Measurements from ENCODE around the gene SP1. TPM values are rescaled to one million over a fixed set of nuclear protein-coding genes. Genes with fewer than 3 reads are reported as not detected.

Gene SP1
- total RNA-seq, 1 donor from 2014 or later, result 30.3 TPM

DNA sequence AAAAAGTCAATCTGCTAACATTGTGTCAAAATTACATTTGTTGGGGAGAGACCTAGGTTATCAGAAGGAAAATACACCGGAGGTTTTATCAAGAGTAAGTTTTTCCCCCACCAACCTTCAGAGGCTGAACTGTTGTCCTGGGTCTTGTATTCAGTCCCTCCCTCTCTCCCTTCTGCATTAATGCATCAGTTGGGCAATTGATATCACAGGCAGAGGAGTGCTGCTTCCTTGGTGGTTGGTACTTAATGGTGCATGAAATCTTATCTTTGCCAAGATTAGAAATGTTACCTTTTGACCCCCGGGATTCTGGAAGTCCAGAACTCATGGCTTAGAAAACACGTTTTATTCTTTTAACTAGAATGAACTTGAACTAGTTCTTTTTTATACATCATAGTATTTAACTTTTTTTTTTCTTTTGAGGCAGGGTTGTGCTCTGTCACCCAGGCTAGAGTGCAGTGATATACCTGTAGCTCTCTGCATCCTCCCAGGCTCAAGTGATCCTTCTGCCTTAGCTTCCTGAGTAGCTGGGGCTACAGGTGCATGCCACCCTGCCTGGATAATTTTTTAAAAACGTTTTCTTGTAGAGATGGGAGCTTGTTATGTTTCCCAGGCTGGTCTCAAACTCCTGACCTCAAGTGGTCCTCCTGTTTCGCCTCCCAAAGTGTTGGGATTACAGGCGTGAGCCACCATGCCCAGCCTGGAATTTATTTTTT, 76.8 kb downstream of the SP1 start:
- H3K36me3 ChIP-seq (ENCODE audit: control insufficient read depth in 3 of 3, insufficient read depth in 3 of 3, low read length in 3 of 3), result peaks cover 53 to 74% (median 68%) of the 10 kb centered on the region in 3 donors
- peaks cover 46 to 63% (median 49%) of the 10 kb centered on the region in 3 donors for H3K4me1 ChIP-seq (ENCODE audit: control insufficient read depth in 3 of 3, insufficient read depth in 3 of 3, low read length in 3 of 3)
- no peak overlapping the region for H3K27ac ChIP-seq (ENCODE audit: low read depth, low read length)

DNA sequence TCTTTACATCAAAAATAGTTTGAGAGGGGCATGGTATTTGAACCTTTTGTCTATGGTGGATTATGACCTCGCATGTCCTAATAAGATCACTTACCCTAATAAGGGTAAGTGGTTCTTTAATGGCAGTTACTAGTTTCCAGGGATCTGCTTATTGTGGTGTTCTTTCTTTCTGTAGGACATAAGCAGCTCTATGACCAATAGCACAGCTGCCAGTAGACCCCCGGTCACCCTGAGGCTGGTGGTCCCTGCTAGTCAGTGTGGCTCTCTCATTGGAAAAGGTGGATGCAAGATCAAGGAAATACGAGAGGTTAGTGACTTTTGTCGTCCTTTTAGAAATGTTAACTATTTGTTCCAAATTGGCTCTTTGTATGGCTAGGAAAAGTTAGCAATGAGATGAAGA, 79.1 kb downstream of the SP1 start:
- Histone ChIP-seq H3K9me3 (ENCODE audit: control insufficient read depth in 3 of 3, low read length in 3 of 3) (no peaks in the 10 kb centered on the region), H3K27ac (ENCODE audit: low read depth, low read length) (peak overlapping the region; percentile 32), H3K9ac (ENCODE audit: low read depth in 1 of 3, low read length in 3 of 3) (no peak overlapping the region), H3K36me3 (ENCODE audit: control insufficient read depth in 3 of 3, insufficient read depth in 3 of 3, low read length in 3 of 3) (peaks cover 72 to 93% (median 91%) of the 10 kb centered on the region in 3 donors), H3K4me3 (ENCODE audit: low read length in 3 of 3) (no peak overlapping the region), H3K27me3 (ENCODE audit: control insufficient read depth in 3 of 3, insufficient read depth in 3 of 3, low read length in 3 of 3) (no peaks in the 10 kb centered on the region), H3K4me1 (ENCODE audit: control insufficient read depth in 3 of 3, insufficient read depth in 3 of 3, low read length in 3 of 3) (peaks cover 56 to 74% (median 60%) of the 10 kb centered on the region in 3 donors)

More for the DNA sequence above, 76.8 kb downstream of the SP1 start:
- Histone ChIP-seq H3K4me3 (ENCODE audit: low read length in 3 of 3) (no peak overlapping the region), H3K9me3 (ENCODE audit: control insufficient read depth in 3 of 3, low read length in 3 of 3) (no peaks in the 10 kb centered on the region), H3K27me3 (ENCODE audit: control insufficient read depth in 3 of 3, insufficient read depth in 3 of 3, low read length in 3 of 3) (no peaks in the 10 kb centered on the region), H3K9ac (ENCODE audit: low read depth in 1 of 3, low read length in 3 of 3) (no peak overlapping the region)

DNA sequence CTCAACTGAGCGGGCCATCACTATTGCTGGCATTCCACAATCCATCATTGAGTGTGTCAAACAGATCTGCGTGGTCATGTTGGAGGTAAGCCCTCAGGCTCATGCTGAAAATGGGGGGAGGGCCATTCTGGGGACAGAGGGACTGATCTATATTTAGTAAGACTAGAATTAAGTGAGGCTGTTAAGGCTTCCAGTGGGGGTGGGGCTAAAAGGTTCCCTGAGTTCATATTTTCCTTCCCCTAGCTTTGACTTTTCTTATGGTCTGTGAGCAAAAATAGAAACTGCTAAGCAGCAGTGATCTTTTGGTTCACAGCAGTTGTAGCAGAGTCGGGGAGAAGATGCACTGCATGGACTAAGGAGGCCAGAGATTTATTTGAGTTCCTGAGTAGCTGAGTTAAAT, 81.1 kb downstream of the SP1 start:
- Histone ChIP-seq H3K27me3 (ENCODE audit: control insufficient read depth in 3 of 3, insufficient read depth in 3 of 3, low read length in 3 of 3) (no peaks in the 10 kb centered on the region), H3K27ac (ENCODE audit: low read depth, low read length) (peak overlapping the region; percentile 78), H3K4me1 (ENCODE audit: control insufficient read depth in 3 of 3, insufficient read depth in 3 of 3, low read length in 3 of 3) (peaks cover 65 to 81% (median 65%) of the 10 kb centered on the region in 3 donors), H3K9ac (ENCODE audit: low read depth in 1 of 3, low read length in 3 of 3) (peak overlapping the region; percentile 58 to 63 (median 62)), H3K9me3 (ENCODE audit: control insufficient read depth in 3 of 3, low read length in 3 of 3) (no peaks in the 10 kb centered on the region), H3K4me3 (ENCODE audit: low read length in 3 of 3) (peak overlapping the region in 2 of 3 donors; percentile 41 to 46), H3K36me3 (ENCODE audit: control insufficient read depth in 3 of 3, insufficient read depth in 3 of 3, low read length in 3 of 3) (peaks cover 76 to 92% (median 92%) of the 10 kb centered on the region in 3 donors)

DNA sequence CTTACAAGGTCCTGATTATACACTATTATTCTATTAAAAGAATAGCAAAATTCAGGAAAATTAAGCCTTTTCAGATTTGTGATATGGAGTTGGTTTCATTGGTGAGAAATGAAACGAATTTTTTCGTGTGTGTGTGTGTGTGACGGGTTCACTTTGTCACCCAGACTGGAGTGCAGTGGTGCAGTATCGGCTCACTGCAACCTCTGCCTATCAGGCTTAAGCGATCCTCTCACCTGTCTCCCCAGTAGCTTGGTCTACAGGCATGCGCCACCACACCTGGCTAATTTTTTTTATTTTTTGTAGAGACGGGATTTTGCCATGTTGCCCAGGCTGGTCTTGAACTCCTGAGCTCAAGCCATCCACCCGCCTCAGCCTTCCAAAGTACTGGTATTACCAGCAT, 81.6 kb downstream of the SP1 start:
- Histone ChIP-seq H3K27ac (ENCODE audit: low read depth, low read length) (peak overlapping the region; percentile 78), H3K9ac (ENCODE audit: low read depth in 1 of 3, low read length in 3 of 3) (peak overlapping the region; percentile 58 to 63 (median 62)), H3K9me3 (ENCODE audit: control insufficient read depth in 3 of 3, low read length in 3 of 3) (no peaks in the 10 kb centered on the region), H3K36me3 (ENCODE audit: control insufficient read depth in 3 of 3, insufficient read depth in 3 of 3, low read length in 3 of 3) (peaks cover 75 to 93% (median 92%) of the 10 kb centered on the region in 3 donors), H3K4me3 (ENCODE audit: low read length in 3 of 3) (peak overlapping the region in 2 of 3 donors; percentile 41 to 46), H3K27me3 (ENCODE audit: control insufficient read depth in 3 of 3, insufficient read depth in 3 of 3, low read length in 3 of 3) (no peaks in the 10 kb centered on the region), H3K4me1 (ENCODE audit: control insufficient read depth in 3 of 3, insufficient read depth in 3 of 3, low read length in 3 of 3) (peaks cover 68 to 81% (median 70%) of the 10 kb centered on the region in 3 donors)

DNA sequence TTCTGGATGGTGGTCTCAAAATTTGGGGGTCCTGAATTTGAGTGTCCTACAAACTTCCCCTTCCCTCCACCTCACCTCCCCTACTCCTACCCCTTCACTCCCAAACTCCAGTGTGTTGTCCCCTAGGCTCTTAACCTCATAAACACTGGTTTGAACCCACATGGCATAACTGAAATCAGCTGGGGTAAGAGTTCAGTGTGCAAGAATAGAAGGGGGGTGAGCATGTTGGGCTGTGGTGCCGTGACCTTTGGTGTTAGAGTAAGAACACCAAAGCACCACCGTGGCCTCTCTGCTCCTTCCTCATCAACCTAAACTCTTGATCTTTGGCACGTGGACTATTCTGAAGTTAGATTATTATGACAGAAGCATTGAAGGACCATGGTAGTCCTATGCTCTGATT, 83.0 kb downstream of the SP1 start:
- no peaks in the 10 kb centered on the region for H3K27me3 ChIP-seq (ENCODE audit: control insufficient read depth in 3 of 3, insufficient read depth in 3 of 3, low read length in 3 of 3)
- peak overlapping the region in 1 of 3 donors; percentile 2 for H3K4me3 ChIP-seq (ENCODE audit: low read length in 3 of 3)
- H3K9me3 ChIP-seq (ENCODE audit: control insufficient read depth in 3 of 3, low read length in 3 of 3), result no peaks in the 10 kb centered on the region
- H3K36me3 ChIP-seq (ENCODE audit: control insufficient read depth in 3 of 3, insufficient read depth in 3 of 3, low read length in 3 of 3), result peaks cover 74 to 93% (median 92%) of the 10 kb centered on the region in 3 donors
- H3K9ac ChIP-seq (ENCODE audit: low read depth in 1 of 3, low read length in 3 of 3), result peak overlapping the region in 2 of 3 donors; percentile 51 to 57
- peak overlapping the region; percentile 78 for H3K27ac ChIP-seq (ENCODE audit: low read depth, low read length)
- H3K4me1 ChIP-seq (ENCODE audit: control insufficient read depth in 3 of 3, insufficient read depth in 3 of 3, low read length in 3 of 3), result peaks cover 78 to 89% (median 83%) of the 10 kb centered on the region in 3 donors

- H3K9me3 ChIP-seq (ENCODE audit: control insufficient read depth in 3 of 3, low read length in 3 of 3), result no peaks in the 10 kb centered on the region
- H3K27ac ChIP-seq (ENCODE audit: low read depth, low read length), result peak overlapping the region; percentile 78
- H3K36me3 ChIP-seq (ENCODE audit: control insufficient read depth in 3 of 3, insufficient read depth in 3 of 3, low read length in 3 of 3), result peaks cover 78 to 95% (median 92%) of the 10 kb centered on the region in 3 donors
- H3K4me1 ChIP-seq (ENCODE audit: control insufficient read depth in 3 of 3, insufficient read depth in 3 of 3, low read length in 3 of 3), result peaks cover 85 to 92% (median 89%) of the 10 kb centered on the region in 3 donors
- H3K9ac ChIP-seq (ENCODE audit: low read depth in 1 of 3, low read length in 3 of 3), result no peak overlapping the region
- no peaks in the 10 kb centered on the region for H3K27me3 ChIP-seq (ENCODE audit: control insufficient read depth in 3 of 3, insufficient read depth in 3 of 3, low read length in 3 of 3)
- H3K4me3 ChIP-seq (ENCODE audit: low read length in 3 of 3), result no peak overlapping the region
Measured at GRCh38 chr12:53463802-53464560, 84.0 kb downstream of the SP1 start.

DNA sequence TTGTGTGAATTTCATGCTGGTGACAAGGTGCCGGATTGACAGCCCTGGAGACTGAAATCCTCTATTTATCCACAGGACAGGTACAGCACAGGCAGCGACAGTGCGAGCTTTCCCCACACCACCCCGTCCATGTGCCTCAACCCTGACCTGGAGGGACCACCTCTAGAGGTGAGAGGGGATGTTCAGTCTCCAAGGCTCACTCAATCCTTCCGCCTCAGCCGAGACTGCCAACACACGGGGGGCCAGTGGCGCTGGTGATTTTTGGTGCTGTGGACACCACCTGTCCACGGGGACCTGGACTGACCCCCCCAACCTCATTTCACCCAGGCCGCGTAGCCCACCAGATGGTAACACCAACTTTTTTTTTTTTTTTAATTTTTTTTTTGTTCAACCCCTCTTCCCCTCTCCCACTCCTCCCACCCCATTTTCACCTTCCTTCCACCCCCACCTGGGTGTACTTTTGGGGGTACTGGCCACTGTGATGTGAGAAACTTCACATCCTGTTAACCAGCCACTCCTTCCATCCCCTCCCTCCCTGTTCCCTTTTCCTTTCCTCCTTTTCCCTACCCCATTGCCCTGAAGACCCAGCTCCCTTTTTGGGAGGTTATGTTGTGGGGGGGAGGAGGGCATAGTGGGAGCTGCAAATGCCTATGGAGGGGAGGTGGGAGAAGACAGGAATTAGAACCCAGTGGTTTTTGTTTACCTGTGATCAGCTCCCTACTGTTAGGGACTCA, 84.9 kb downstream of the SP1 start:
- H3K9ac ChIP-seq (ENCODE audit: low read depth in 1 of 3, low read length in 3 of 3), result peak overlapping the region in 2 of 3 donors; percentile 2 to 63

DNA sequence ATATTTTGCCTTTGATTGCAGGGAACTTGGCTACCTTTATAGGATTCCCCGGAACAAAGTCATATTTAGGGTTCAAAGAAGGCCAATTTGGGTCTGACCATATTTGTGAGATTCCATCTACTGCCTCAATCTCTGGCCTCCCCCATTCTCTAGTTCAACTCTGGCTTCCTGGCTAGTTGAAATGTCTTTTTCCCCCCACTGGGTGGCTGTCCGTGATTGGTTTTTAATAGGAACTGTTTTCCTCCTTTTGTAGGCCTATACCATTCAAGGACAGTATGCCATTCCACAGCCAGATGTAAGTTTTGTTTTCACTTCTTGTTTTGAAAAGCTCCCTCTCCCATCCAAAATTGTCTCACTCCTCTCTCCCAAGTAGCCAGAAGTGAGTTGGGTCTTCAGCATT, 85.7 kb downstream of the SP1 start:
- peaks cover 79 to 93% (median 92%) of the 10 kb centered on the region in 3 donors for H3K36me3 ChIP-seq (ENCODE audit: control insufficient read depth in 3 of 3, insufficient read depth in 3 of 3, low read length in 3 of 3)
- H3K4me3 ChIP-seq (ENCODE audit: low read length in 3 of 3), result no peak overlapping the region
- H3K4me1 ChIP-seq (ENCODE audit: control insufficient read depth in 3 of 3, insufficient read depth in 3 of 3, low read length in 3 of 3), result peaks cover 78 to 86% (median 81%) of the 10 kb centered on the region in 3 donors
- H3K27ac ChIP-seq (ENCODE audit: low read depth, low read length), result peak overlapping the region; percentile 61
- no peaks in the 10 kb centered on the region for H3K9me3 ChIP-seq (ENCODE audit: control insufficient read depth in 3 of 3, low read length in 3 of 3)
- H3K9ac ChIP-seq (ENCODE audit: low read depth in 1 of 3, low read length in 3 of 3), result peak overlapping the region in 2 of 3 donors; percentile 2 to 43
- H3K27me3 ChIP-seq (ENCODE audit: control insufficient read depth in 3 of 3, insufficient read depth in 3 of 3, low read length in 3 of 3), result no peaks in the 10 kb centered on the region

More for the DNA sequence above, 84.9 kb downstream of the SP1 start:
- Histone ChIP-seq H3K4me3 (ENCODE audit: low read length in 3 of 3) (no peak overlapping the region), H3K36me3 (ENCODE audit: control insufficient read depth in 3 of 3, insufficient read depth in 3 of 3, low read length in 3 of 3) (peaks cover 80 to 94% (median 93%) of the 10 kb centered on the region in 3 donors), H3K9me3 (ENCODE audit: control insufficient read depth in 3 of 3, low read length in 3 of 3) (no peaks in the 10 kb centered on the region), H3K27me3 (ENCODE audit: control insufficient read depth in 3 of 3, insufficient read depth in 3 of 3, low read length in 3 of 3) (no peaks in the 10 kb centered on the region), H3K27ac (ENCODE audit: low read depth, low read length) (peak overlapping the region; percentile 61), H3K4me1 (ENCODE audit: control insufficient read depth in 3 of 3, insufficient read depth in 3 of 3, low read length in 3 of 3) (peaks cover 82 to 88% (median 86%) of the 10 kb centered on the region in 3 donors)
